ENCODE results near the gene CRISPLD2. TPM values are rescaled to one million over a fixed set of nuclear protein-coding genes. Genes with fewer than 3 reads are reported as not detected.
A peak's percentile ranks its signal among the peaks of the same experiment; 100 is the strongest.

The CRISPLD2 gene
- total and polyA plus RNA-seq, 4 donors, result 3.4 to 15.8 (median 8.2) TPM

DNA sequence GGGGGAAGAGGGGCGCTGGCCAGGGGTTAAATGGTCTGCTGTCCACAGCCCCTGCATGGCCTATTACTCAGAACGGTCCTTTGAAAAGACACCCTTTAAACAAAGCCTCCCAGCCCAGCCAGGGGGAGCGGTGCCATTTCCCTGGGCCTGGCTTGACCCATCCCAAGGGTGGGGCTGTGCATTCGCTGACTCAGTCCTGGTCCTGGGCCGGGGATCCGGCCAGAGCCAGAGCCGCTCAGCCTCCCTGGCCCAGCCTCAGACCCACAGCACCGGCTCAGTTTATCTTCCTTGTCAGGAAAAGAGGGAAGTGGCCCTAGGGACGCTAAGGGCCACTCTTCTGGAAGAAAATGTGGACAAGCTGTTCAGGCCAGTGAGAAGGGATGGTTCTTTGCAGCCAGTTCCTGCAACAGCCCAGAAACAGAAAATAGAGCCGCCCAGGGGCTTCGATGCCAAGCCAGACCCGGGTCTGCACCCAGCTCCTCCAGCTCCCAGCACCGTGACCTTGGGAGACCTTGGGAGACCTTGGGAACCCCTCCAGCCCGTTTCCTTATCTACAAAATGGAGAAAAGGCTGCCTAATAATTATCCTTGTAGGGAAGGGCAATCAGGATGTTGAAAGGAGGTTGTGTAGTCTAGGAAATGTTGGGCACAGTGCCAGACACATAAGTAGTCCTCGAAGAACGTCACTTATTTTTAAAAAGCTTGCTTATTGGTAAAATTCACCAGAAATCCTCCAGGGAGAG, 109.1 kb downstream of the CRISPLD2 start:
- Histone ChIP-seq H3K27me3 (ENCODE audit: control insufficient read depth, insufficient read depth, low read length) (no peaks in the 10 kb centered on the region), H3K4me3 (ENCODE audit: low read depth, low read length) (no peak overlapping the region), H3K9me3 (ENCODE audit: control insufficient read depth, insufficient read depth, low read length) (no peaks in the 10 kb centered on the region), H3K36me3 (ENCODE audit: control insufficient read depth, insufficient read depth, low read length) (no peaks in the 10 kb centered on the region), H3K27ac (ENCODE audit: low read depth, low read length) (no peak overlapping the region), H3K4me1 (ENCODE audit: control insufficient read depth, insufficient read depth, low read length) (peaks cover 48% of the 10 kb centered on the region)
- 87% methylated on average over 9 of the region's 16 CpGs for WGBS (ENCODE audit: insufficient coverage)
- peak in 1 of 6 donors; percentile 73 for DNase-seq (ENCODE audit: low read depth in 4 of 6, low spot score in 6 of 6)

DNA sequence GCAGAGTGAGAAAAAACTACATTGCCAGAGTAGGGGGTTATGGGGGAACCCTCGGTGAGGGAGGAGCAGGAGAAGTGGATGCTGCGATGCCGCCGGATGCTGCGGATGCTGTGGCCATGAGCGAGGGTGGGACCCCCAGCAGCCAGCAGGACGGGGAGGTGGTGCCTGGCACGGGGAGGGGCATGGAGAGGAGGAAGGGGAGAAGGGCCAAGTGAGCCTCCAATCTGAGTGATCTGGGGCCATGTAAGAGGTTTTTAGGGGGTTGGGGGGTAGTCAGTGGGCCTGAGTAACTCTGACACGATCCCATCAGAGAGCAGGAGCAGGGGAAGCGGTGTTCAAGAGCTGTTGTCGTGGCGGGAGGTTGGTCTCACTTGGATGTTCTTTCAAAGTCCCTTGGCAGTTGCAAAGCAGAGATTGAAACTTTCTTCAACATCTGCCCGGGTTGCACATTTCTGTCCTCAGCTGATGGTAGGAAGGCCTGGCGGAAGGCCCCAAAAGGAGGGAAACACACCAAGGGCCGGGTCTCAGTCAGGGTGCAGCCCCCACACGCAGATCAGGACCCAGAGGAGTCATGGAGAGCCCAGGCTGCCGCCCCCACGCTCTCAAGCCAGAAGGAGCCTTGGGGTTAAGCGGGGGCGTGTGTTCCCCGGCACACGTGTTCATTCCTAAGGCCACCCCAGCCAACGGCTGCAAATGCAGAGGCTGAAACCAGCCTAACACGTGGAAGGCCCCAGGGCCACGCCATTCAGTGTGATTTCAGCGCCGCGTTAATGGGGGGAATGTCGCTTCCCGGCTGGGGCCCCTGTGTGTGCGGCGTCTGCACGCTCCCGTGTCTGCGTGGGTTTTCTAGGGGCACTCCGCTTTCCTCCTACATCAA, 109.9 kb downstream of the CRISPLD2 start:
- no peaks in the 10 kb centered on the region for H3K9me3 ChIP-seq (ENCODE audit: control insufficient read depth, insufficient read depth, low read length)
- DNase-seq (ENCODE audit: low read depth in 4 of 6, low spot score in 6 of 6), result no peak

DNA sequence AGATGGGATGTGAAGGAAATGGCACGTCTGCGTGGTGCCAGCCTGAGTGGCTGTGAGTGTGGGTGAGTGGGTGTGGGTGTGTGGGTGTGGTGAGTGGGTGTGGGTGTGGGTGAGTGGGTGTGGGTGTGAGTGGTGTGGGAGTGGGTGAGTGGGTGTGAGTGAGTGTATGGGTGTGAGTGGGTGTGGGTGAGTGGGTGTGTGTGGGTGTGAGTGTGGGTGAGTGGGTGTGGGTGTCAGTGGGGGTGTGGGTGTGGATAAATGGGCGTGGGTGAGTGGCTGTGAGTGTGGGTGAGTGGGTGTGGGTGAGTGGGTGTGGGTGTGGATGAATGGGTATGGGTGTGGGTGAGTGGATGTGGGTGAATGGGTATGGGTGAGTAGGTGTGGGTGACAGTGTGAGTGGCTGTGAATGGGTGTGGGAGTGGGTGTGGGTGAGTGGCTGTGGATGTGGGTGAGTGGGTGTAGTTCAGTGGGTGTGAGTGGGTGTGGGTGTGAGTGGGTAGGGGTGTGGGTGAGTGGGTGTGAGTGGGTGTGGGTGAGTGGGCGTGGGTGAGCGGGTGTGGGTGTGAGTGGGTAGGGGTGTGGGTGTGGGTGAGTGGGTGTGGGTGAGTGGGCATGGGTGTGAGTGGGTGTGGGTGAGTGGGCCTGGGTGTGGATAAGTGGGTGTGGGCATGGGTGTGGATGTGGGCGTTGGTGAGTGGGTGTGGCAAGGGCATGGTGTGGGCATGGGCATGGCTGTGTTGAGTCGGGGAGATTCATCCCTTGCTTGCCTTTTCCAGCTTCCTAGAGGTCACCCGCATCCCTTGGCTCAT, 110.7 kb downstream of the CRISPLD2 start:
- DNase-seq (ENCODE audit: low read depth in 4 of 6, low spot score in 6 of 6), result no peak
- H3K27ac ChIP-seq (ENCODE audit: low read depth, low read length), result no peak overlapping the region
- peaks cover 41% of the 10 kb centered on the region for H3K4me1 ChIP-seq (ENCODE audit: control insufficient read depth, insufficient read depth, low read length)
- WGBS (ENCODE audit: insufficient coverage), result 66% methylated on average over 8 of the region's 8 CpGs
- H3K4me3 ChIP-seq (ENCODE audit: low read depth, low read length), result no peak overlapping the region
- no peaks in the 10 kb centered on the region for H3K36me3 ChIP-seq (ENCODE audit: control insufficient read depth, insufficient read depth, low read length)
- H3K27me3 ChIP-seq (ENCODE audit: control insufficient read depth, insufficient read depth, low read length), result no peaks in the 10 kb centered on the region
- no peaks in the 10 kb centered on the region for H3K9me3 ChIP-seq (ENCODE audit: control insufficient read depth, insufficient read depth, low read length)

More for the DNA sequence above, 109.9 kb downstream of the CRISPLD2 start:
- 80% methylated on average over 34 of the region's 36 CpGs for WGBS (ENCODE audit: insufficient coverage)
- no peak overlapping the region for H3K4me3 ChIP-seq (ENCODE audit: low read depth, low read length)
- H3K27me3 ChIP-seq (ENCODE audit: control insufficient read depth, insufficient read depth, low read length), result no peaks in the 10 kb centered on the region
- H3K27ac ChIP-seq (ENCODE audit: low read depth, low read length), result no peak overlapping the region
- H3K36me3 ChIP-seq (ENCODE audit: control insufficient read depth, insufficient read depth, low read length), result no peaks in the 10 kb centered on the region
- peaks cover 46% of the 10 kb centered on the region for H3K4me1 ChIP-seq (ENCODE audit: control insufficient read depth, insufficient read depth, low read length)

DNA sequence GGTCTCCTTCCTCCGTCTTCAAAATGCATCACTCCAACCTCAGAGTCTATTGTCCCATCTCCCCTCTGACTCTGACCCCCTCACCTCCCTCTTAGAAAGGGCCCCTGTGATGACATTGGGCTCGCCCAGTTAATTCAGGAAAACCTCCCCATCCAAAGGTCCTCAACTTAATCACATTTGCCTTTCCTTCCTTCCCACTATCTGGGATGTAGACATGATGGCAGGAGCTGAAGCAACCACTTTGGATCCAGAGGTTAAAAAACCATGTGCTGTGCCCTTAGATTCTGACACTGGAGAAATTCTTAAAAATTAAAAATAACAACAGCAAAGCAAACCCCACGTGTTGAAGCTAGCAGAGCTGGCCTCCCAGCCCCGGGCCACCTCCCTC, 111.3 kb downstream of the CRISPLD2 start:
- H3K9me3 ChIP-seq (ENCODE audit: control insufficient read depth, insufficient read depth, low read length), result no peaks in the 10 kb centered on the region
- 85% methylated on average over 4 of the region's 4 CpGs for WGBS (ENCODE audit: insufficient coverage)
- H3K27ac ChIP-seq (ENCODE audit: low read depth, low read length), result no peak overlapping the region
- H3K4me3 ChIP-seq (ENCODE audit: low read depth, low read length), result no peak overlapping the region
- no peak for DNase-seq (ENCODE audit: low read depth in 4 of 6, low spot score in 6 of 6)
- no peaks in the 10 kb centered on the region for H3K27me3 ChIP-seq (ENCODE audit: control insufficient read depth, insufficient read depth, low read length)
- no peaks in the 10 kb centered on the region for H3K36me3 ChIP-seq (ENCODE audit: control insufficient read depth, insufficient read depth, low read length)
- peaks cover 38% of the 10 kb centered on the region for H3K4me1 ChIP-seq (ENCODE audit: control insufficient read depth, insufficient read depth, low read length)

DNA sequence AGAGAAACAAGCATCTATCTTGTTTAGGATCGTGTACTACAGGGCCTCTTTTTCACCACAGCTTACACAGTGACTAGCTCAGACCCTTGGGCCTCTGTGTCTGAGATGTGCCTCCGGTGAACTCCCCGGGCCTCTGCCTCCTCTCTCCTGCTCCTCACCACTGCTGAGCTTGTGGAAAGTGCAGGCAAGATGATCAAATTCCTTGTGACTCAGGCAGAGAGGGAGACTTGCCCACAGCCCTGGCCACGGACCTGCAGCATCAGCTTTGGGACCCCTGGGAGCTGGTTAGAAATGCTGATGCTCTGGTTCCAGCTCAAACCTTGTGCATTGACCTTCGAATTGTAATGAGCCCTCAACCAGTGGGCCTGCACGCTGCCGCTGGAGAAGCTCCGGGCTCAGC, 111.7 kb downstream of the CRISPLD2 start:
- H3K4me1 ChIP-seq (ENCODE audit: control insufficient read depth, insufficient read depth, low read length), result peaks cover 38% of the 10 kb centered on the region
- H3K4me3 ChIP-seq (ENCODE audit: low read depth, low read length), result no peak overlapping the region
- H3K27me3 ChIP-seq (ENCODE audit: control insufficient read depth, insufficient read depth, low read length), result no peaks in the 10 kb centered on the region
- H3K36me3 ChIP-seq (ENCODE audit: control insufficient read depth, insufficient read depth, low read length), result no peaks in the 10 kb centered on the region
- H3K27ac ChIP-seq (ENCODE audit: low read depth, low read length), result no peak overlapping the region
- whole genome bisulfite sequencing (ENCODE audit: insufficient coverage), result 90% methylated on average over 7 of the region's 8 CpGs
- H3K9me3 ChIP-seq (ENCODE audit: control insufficient read depth, insufficient read depth, low read length), result no peaks in the 10 kb centered on the region
- DNase-seq (ENCODE audit: low read depth in 4 of 6, low spot score in 6 of 6), result no peak

DNA sequence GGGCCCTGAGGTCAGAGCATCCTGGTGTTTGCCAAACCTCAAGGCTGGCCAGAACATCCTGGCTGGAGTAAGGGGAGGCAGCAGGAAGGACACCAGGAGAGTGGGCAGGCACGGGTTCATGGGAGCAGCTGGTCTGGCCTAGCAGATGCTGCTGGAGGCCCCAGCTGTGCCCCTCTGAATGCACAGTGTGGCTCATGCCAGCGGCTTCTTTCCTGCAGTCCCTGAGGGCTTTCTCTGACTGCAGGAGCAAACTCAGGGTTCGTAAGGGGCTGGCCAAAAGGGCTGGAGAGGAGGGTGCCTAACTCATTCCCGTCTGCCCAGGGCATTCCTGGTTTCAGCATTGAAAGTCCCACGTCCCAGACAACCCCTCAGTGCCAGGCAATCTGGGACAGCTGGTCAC, 112.9 kb downstream of the CRISPLD2 start:
- Histone ChIP-seq H3K9me3 (ENCODE audit: control insufficient read depth, insufficient read depth, low read length) (no peaks in the 10 kb centered on the region), H3K27ac (ENCODE audit: low read depth, low read length) (no peak overlapping the region), H3K4me3 (ENCODE audit: low read depth, low read length) (no peak overlapping the region), H3K27me3 (ENCODE audit: control insufficient read depth, insufficient read depth, low read length) (no peaks in the 10 kb centered on the region), H3K4me1 (ENCODE audit: control insufficient read depth, insufficient read depth, low read length) (peaks cover 38% of the 10 kb centered on the region), H3K36me3 (ENCODE audit: control insufficient read depth, insufficient read depth, low read length) (no peaks in the 10 kb centered on the region)
- 53% methylated on average over 5 of the region's 5 CpGs for WGBS (ENCODE audit: insufficient coverage)
- no peak for DNase-seq (ENCODE audit: low read depth in 4 of 6, low spot score in 6 of 6)

DNA sequence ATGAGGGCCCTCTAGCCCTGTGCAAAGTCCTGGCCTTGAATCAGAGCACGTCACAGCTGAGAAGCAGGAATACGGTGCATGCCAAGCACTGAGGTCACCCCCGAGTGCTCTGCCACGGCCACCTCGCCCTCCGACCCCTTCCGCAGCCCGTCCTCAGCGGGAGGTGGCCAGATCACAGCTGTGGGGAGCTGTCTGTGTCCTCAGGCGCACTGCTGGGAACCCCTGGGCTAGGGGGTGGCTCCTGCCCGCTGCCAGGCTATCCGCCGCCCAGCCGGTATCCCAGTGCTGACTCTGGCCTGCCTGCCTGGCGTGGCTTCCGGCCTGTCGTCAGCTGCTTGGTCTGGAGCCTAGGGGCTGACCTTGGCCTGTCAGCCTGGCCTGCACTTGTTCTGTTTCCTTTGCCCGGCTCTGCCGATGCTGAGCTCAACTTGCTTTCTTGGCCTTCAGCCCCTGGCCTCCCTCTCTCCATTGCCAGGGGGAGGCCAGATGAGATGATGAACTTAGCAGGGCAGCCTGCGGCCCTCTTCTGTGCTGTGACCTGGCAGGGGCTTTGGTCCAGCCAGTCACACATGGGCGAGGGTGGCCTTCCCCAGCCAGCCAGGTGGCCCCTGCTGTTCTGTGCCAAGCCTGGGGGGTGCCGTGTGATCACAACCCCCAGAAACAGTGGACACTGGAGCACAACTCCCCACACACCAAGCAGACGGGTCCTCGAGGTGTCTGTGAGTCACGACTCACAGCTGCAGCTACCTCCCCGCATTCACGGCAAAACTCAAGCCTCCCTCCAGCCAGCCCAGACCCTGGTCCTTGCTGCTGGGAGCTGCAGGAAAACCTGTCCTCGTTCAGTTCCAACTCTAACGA, 114.2 kb downstream of the CRISPLD2 start:
- Histone ChIP-seq H3K27me3 (ENCODE audit: control insufficient read depth, insufficient read depth, low read length) (no peaks in the 10 kb centered on the region), H3K4me1 (ENCODE audit: control insufficient read depth, insufficient read depth, low read length) (peaks cover 33% of the 10 kb centered on the region), H3K27ac (ENCODE audit: low read depth, low read length) (no peak overlapping the region), H3K9me3 (ENCODE audit: control insufficient read depth, insufficient read depth, low read length) (no peaks in the 10 kb centered on the region), H3K4me3 (ENCODE audit: low read depth, low read length) (no peak overlapping the region), H3K36me3 (ENCODE audit: control insufficient read depth, insufficient read depth, low read length) (no peaks in the 10 kb centered on the region)
- 76% methylated on average over 29 of the region's 29 CpGs for WGBS (ENCODE audit: insufficient coverage)
- no peak for DNase-seq (ENCODE audit: low read depth in 4 of 6, low spot score in 6 of 6)

DNA sequence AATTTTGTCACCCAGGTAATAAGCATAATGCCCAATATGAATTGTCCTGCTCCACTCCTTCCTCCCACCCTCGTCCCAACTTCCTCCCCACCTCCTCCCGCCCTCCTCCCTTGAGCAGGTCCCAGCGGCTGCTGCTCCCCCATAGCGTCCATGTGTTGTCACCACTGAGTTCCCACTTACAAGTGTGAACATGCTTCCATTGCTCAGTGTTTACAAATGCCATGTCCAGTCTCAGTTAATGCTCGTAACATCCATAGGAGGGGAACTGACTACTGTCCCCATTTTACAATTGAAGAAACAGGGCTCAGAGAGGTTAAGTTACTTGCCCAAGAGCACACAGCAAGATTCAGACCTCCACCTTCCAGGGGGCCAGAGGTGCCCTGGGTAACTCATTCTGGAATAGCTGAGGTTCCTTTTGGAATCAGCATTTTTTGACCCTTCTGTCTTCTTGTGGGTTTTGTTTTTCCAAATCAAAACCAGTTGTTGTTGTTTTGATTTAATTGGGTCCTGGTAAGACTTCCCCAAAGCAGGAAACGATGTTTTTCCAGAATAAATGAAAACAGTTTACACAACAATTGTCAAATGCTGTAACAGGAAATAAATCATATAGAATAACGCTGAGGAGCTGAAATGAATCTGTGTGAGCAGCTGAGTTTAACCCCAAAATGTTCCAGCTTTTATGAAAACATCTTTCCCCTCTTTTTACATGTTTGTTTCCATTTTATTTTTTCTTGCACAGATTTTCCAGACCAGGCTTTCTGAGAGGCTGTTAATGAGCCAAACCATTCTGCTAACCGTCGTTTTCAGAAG, 117.6 kb downstream of the CRISPLD2 start:
- no peak for DNase-seq (ENCODE audit: low read depth in 4 of 6, low spot score in 6 of 6)
- Histone ChIP-seq H3K36me3 (ENCODE audit: control insufficient read depth, insufficient read depth, low read length) (no peaks in the 10 kb centered on the region), H3K27ac (ENCODE audit: low read depth, low read length) (no peak overlapping the region), H3K4me3 (ENCODE audit: low read depth, low read length) (no peak overlapping the region), H3K4me1 (ENCODE audit: control insufficient read depth, insufficient read depth, low read length) (peaks cover 13% of the 10 kb centered on the region), H3K9me3 (ENCODE audit: control insufficient read depth, insufficient read depth, low read length) (no peaks in the 10 kb centered on the region), H3K27me3 (ENCODE audit: control insufficient read depth, insufficient read depth, low read length) (no peaks in the 10 kb centered on the region)
- WGBS (ENCODE audit: insufficient coverage), result 68% methylated on average over 7 of the region's 9 CpGs
